Measurements from ENCODE around the gene OAF. TPM values are rescaled to one million over a fixed set of nuclear protein-coding genes. Genes with fewer than 3 reads are reported as not detected.

OAF gene
- total and polyA plus RNA-seq, 2 of the 8 experiments (the other 6 are each of a cell fraction or from before 2014, with no cell fraction given): 1.3 to 1.5 TPM

- TF ChIP-seq YY1 (IDR thresholded peaks at IDR 0.05; ENCODE audit: low read depth, low read length): no peak
Observed at GRCh38 chr11:120257346-120257745, 46.5 kb downstream of the OAF start (continued).

Data from H1 (cell line).